Pancreas (tissue), 10 donors: Measurements from ENCODE around the gene DYNLT2B. TPM values are rescaled to one million over a fixed set of nuclear protein-coding genes. Genes with fewer than 3 reads are reported as not detected.
"Not testable (repeated sequence)": the region's sequence is repeated elsewhere in the genome, so short reads cannot be mapped to it uniquely, and the experiment has no call there.

Source experiments
- ATAC-seq, 4 donors: fragments of 200-7000 bp; cut with Tn5 transposase; one replicate each; pipeline versions ENCODE4 v1.8.0 to v1.9.1; 2020; ENCODE audit warnings: mild to moderate bottlenecking in 4 of 4, moderate library complexity in 4 of 4
- DNase-seq, 6 donors: peaks; one replicate each; pipeline ENCODE4 v3.0.0-alpha.2; 2020
- FAIRE-seq: peaks from 2 replicates; lab custom pipeline; 2012; peaks lifted over from hg19 to GRCh38; lab: Jason Lieb, UNC
- H3K27ac ChIP-seq, 4 donors: fragments of 200-600 bp; sonication (generic); 1 replicate in 3 of 4; 2 replicates in 1 of 4; pipeline versions ENCODE4 v1.5.0 to v1.8.0; 2020
- H3K27me3 ChIP-seq, 4 donors: fragments of 200-600 bp; one replicate each; pipeline ENCODE4 v1.8.0; 2021
- H3K36me3 ChIP-seq, 3 donors: fragments of 200-600 bp; sonication (generic) in 1 of 3; one replicate each; pipeline versions ENCODE4 v1.5.0 to v1.8.0; 2020 to 2021
- H3K4me1 ChIP-seq, 3 donors: fragments of 200-600 bp; one replicate each; pipeline ENCODE4 v1.8.0; 2021
- H3K4me3 ChIP-seq, 4 donors: fragments of 200-600 bp; sonication (generic) in 2 of 4; one replicate each; pipeline versions ENCODE4 v1.5.0 to v1.8.0; 2020 to 2021
- H3K9me3 ChIP-seq, 4 donors: fragments of 200-600 bp; one replicate each; pipeline ENCODE4 v1.8.0; 2021
- WGBS, 2 donors: extraction: QIAGEN DNeasy Blood & Tissue Kit; methylation state at CpG; one replicate each; pipeline ENCODE4 v1.1.7; 2013; 5-methylcytosine and 5-hydroxymethylcytosine counted together
- intact Hi-C, 3 donors: fragments of 100-400 bp; cut with DNase I; formaldehyde crosslinking; loops; one replicate each; pipeline versions ENCODE4 v1.11.1 to v1.14.2; 2022
- polyA plus RNA-seq, 2 donors: library from polyadenylated mRNA; stranded (reverse); fragments of 200-250 nt; gene quantifications; one replicate each; pipeline ENCODE4 v1.2.3, GENCODE V29; 2013
- total RNA-seq, 6 donors: library from RNA; stranded (reverse); fragmentation: NEBNext Ultra II Directional in 4 of 6; extraction: Animal tissue kit (Norgen Biotek cat#: 25700) in 4 of 6; gene quantifications; one replicate each; pipeline versions ENCODE4 v1.2.1 to v1.2.4, GENCODE V29; 2021 to 2023
- TF ChIP-seq, protein P1 (sequence below), 4 donors: fragments of 200-600 bp; sonication (generic) in 3 of 4; IDR thresholded peaks; one replicate each; pipeline versions ENCODE4 v1.5.0 to v1.8.0; 2021; ENCODE audit warnings: antibody characterized with exemption in 4 of 4
- donor health status: healthy with polysubstance abuse.
- donor health status: DM: no; HTN: no; CAD: no; lungs with moderate emphysema.
- donor health status: DM: no; HTN: no; CAD: no.
- donor health status: control.
- donor health status: control.
- donor health status: Bipolar disorder and iron deficiency.
- donor health status: DM: yes; HTN: yes; CAD: no.
- donor health status: DM: no; HTN: no; CAD: no.
- donor health status: DM: no; HTN: no; CAD: no.
- donor health status: DM: yes; HTN: yes; CAD: no.

The DYNLT2B gene
- total and polyA plus RNA-seq, 8 donors: 2.2 to 19.5 (median 2.7) TPM

DNA sequence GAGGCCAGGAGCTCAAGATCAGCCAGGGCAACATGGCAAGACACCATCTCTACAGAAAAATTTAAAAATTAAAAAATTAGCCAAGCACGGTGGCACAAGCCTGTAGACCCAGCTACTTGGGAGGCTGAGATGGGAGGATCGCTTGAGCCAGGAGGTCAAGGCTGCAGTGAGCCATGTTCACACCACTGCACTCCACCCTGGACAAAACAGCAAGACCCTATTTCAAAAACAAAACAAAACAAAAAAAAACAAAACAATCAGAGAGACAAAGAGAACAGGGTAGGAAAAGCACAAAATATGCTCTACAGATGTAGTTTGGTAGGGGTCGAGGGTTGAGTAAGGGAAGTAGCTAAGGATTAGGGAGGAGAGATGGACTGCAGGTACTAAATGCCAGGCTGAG, 3.4 kb downstream of the DYNLT2B start:
- no peak overlapping the region for H3K27ac ChIP-seq
- DNase-seq: no peak
- no peaks in the 10 kb centered on the region for H3K4me1 ChIP-seq
- no peaks in the 10 kb centered on the region for H3K9me3 ChIP-seq
- ATAC-seq: no peak
- intact Hi-C loops: no loop called here
- TF ChIP-seq, protein P1, sequence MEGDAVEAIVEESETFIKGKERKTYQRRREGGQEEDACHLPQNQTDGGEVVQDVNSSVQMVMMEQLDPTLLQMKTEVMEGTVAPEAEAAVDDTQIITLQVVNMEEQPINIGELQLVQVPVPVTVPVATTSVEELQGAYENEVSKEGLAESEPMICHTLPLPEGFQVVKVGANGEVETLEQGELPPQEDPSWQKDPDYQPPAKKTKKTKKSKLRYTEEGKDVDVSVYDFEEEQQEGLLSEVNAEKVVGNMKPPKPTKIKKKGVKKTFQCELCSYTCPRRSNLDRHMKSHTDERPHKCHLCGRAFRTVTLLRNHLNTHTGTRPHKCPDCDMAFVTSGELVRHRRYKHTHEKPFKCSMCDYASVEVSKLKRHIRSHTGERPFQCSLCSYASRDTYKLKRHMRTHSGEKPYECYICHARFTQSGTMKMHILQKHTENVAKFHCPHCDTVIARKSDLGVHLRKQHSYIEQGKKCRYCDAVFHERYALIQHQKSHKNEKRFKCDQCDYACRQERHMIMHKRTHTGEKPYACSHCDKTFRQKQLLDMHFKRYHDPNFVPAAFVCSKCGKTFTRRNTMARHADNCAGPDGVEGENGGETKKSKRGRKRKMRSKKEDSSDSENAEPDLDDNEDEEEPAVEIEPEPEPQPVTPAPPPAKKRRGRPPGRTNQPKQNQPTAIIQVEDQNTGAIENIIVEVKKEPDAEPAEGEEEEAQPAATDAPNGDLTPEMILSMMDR (IDR thresholded peaks at IDR 0.05): no peak
- no peak overlapping the region for H3K4me3 ChIP-seq
- H3K27me3 ChIP-seq: no peaks in the 10 kb centered on the region
- no peak for FAIRE-seq
- WGBS, 2 donors: 91 to 93% methylated on average over 3 of the region's 3 CpGs
- H3K36me3 ChIP-seq: no peaks in the 10 kb centered on the region

DNA sequence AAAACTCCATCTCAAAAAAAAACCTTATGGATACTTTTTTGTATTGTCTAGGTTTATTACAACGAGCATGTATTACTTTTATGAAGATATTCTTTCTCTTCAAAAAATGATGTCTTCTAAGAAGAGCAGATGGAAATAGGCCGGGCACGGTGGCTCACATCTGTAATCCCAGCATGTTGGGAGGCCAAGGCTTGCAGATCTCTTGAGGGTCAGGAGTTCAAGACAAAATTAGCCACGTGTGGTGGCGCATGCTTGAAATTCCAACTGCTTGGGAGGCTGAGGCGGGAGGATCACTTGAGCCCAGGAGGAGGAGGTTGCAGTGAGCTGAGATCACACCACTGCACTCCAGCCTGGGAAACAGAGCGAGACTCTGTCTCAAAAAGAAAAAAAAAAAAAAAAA, 4.0 kb downstream of the DYNLT2B start:
- H3K4me1 ChIP-seq, ATAC-seq, H3K27me3 ChIP-seq, intact Hi-C loops, H3K9me3 ChIP-seq, FAIRE-seq, DNase-seq, H3K4me3 ChIP-seq, H3K27ac ChIP-seq, H3K36me3 ChIP-seq: not testable (repeated sequence)
- 84 to 85% methylated on average over 7 of the region's 7 CpGs for WGBS, 2 donors

DNA sequence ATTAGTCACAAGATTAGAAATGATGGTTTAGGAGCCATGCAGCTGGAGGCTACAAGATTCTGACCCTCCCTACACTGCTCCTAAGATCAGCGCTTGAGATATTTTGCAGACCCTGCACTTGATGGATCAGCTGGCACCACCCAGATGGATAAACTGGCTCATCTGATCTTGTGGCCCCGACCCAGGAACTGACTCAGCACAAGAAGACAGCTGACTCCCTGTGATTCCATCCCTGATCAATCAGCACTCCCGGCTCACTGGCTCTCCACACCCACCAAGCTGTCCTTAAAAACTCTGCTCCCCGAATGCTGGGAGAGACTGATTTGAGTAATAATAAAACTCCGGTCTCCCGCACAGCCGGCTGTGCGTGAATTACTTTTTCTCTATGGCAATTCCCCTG, 15.1 kb downstream of the DYNLT2B start:
- H3K4me3 ChIP-seq, DNase-seq, FAIRE-seq, H3K27ac ChIP-seq, H3K27me3 ChIP-seq, intact Hi-C loops, H3K9me3 ChIP-seq, ATAC-seq, H3K4me1 ChIP-seq, H3K36me3 ChIP-seq: not testable (repeated sequence)
- 81 to 90% methylated on average over 7 to 8 of the region's 8 CpGs for WGBS, 2 donors

DNA sequence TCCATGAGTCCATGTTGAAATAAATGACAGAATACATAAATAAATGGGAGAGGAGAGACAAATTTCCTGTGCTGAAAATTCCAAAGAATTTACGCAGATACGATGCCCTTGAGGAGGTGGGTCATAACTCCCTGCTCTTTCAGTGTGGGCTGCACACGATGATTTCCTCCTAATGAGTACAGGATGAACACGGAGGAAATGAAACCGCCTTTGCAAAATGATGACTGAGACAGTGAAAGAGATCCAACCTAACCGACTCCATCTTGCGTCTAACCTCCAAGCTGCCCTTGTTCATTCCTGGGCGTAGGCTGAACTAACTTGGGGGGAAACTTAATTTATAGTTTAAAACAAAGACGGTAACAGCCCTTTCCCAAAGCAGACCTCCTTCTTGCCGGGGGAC, 15.5 kb downstream of the DYNLT2B start:
- H3K4me1 ChIP-seq, ATAC-seq, H3K4me3 ChIP-seq, H3K36me3 ChIP-seq, DNase-seq, H3K27ac ChIP-seq, intact Hi-C loops, H3K27me3 ChIP-seq, FAIRE-seq, H3K9me3 ChIP-seq: not testable (repeated sequence)
- 79 to 80% methylated on average over 7 of the region's 10 CpGs for WGBS, 2 donors

DNA sequence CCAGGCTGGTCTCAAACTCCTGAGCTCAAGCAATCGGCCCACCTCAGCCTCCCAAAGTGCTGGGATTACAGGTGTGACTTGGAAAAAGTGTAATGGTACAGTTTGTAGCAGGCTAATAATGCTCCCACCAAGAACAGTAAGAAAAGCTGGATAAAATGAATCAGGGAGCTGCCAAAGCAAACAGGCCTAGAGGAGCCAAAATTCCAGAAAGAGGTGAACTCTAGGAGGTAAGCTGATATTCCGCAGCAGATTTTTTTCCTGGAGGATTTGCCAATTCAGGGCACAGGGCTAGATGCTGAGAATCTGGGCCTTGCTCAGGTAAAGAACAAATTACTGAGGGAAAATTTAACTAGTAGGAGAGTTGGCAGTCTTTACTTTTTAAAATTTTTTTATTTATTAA, 19.5 kb downstream of the DYNLT2B start:
- no peak for FAIRE-seq
- ATAC-seq: no peak
- Histone ChIP-seq H3K4me3 (no peak overlapping the region), H3K36me3 (no peaks in the 10 kb centered on the region), H3K27ac (no peak overlapping the region), H3K4me1 (no peaks in the 10 kb centered on the region), H3K9me3 (no peaks in the 10 kb centered on the region), H3K27me3 (no peaks in the 10 kb centered on the region)
- intact Hi-C loops: no loop called here
- no peak for DNase-seq
- 69 to 79% methylated on average over 2 of the region's 2 CpGs for WGBS, 2 donors
- TF ChIP-seq, protein P1 (IDR thresholded peaks at IDR 0.05): no peak

DNA sequence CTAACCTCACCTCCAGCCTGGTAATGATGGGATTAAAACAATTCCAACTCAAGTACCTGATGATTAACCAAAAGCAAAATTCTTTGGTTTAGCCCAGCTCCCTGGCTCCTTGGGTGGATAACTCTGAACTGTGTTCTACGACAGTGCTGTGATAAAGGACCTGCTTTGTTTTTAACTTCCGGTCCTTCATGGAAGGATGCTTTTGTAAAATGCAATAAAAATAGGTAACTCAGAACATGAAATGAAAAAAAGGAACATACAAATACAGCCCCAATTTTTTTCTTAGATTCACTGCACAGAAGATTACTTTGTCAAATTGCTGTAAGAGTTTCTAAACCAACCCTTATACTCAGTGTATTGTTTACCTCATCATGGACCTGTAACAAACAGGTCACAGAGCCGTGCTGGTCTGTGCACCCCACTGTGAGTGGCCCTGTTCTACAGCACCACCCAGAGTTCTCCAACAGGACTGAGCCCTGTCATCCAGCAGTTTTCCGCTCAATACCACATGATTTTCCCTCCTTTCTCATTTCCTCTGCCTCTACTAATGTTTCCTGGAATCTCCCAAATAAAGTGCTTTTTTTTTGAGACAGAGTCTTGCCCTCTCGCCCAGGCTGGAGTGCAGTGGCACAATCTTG, 25.6 kb downstream of the DYNLT2B start:
- no peak overlapping the region for H3K4me3 ChIP-seq
- intact Hi-C loops: no loop called here
- H3K27me3 ChIP-seq: no peaks in the 10 kb centered on the region
- ATAC-seq (no peak), FAIRE-seq (no peak), DNase-seq (no peak)
- H3K27ac ChIP-seq: no peak overlapping the region
- no peaks in the 10 kb centered on the region for H3K36me3 ChIP-seq
- H3K4me1 ChIP-seq: no peaks in the 10 kb centered on the region
- TF ChIP-seq, protein P1 (IDR thresholded peaks at IDR 0.05): no peak
- no peaks in the 10 kb centered on the region for H3K9me3 ChIP-seq
- 67 to 81% methylated on average over 5 of the region's 5 CpGs for WGBS, 2 donors
